Measurements from ENCODE around the gene IFIT1B.
"Not testable (repeated sequence)": the region's sequence is repeated elsewhere in the genome, so short reads cannot be mapped to it uniquely, and the experiment has no call there.

Gene IFIT1B

GRCh38 chr10:89406178-89406577 lies 28.3 kb downstream of the IFIT1B start:
- H3K27me3 ChIP-seq (ENCODE audit: control insufficient read depth, insufficient read depth, low read length); H3K4me1 ChIP-seq (ENCODE audit: control insufficient read depth, low read depth, low read length); H3K9ac ChIP-seq (ENCODE audit: low read length); H3K9me3 ChIP-seq (ENCODE audit: control insufficient read depth, low read depth, low read length); H3K36me3 ChIP-seq (ENCODE audit: control insufficient read depth, low read depth, low read length); H3K4me3 ChIP-seq (ENCODE audit: low read length); H3K27ac ChIP-seq (ENCODE audit: low read length): not testable (repeated sequence)

- not testable (repeated sequence) for H3K4me1 ChIP-seq (ENCODE audit: control insufficient read depth, low read depth, low read length); H3K27ac ChIP-seq (ENCODE audit: low read length); H3K27me3 ChIP-seq (ENCODE audit: control insufficient read depth, insufficient read depth, low read length); H3K9ac ChIP-seq (ENCODE audit: low read length); H3K36me3 ChIP-seq (ENCODE audit: control insufficient read depth, low read depth, low read length); H3K9me3 ChIP-seq (ENCODE audit: control insufficient read depth, low read depth, low read length); H3K4me3 ChIP-seq (ENCODE audit: low read length)
These were observed 29.9 kb downstream of the IFIT1B start for GRCh38 chr10:89407792-89408191.

GRCh38 chr10:89409282-89409681 lies 31.4 kb downstream of the IFIT1B start:
- not testable (repeated sequence) for H3K4me3 ChIP-seq (ENCODE audit: low read length); H3K27me3 ChIP-seq (ENCODE audit: control insufficient read depth, insufficient read depth, low read length); H3K27ac ChIP-seq (ENCODE audit: low read length); H3K4me1 ChIP-seq (ENCODE audit: control insufficient read depth, low read depth, low read length); H3K36me3 ChIP-seq (ENCODE audit: control insufficient read depth, low read depth, low read length); H3K9ac ChIP-seq (ENCODE audit: low read length); H3K9me3 ChIP-seq (ENCODE audit: control insufficient read depth, low read depth, low read length)

- H3K4me3 ChIP-seq (ENCODE audit: low read length); H3K9me3 ChIP-seq (ENCODE audit: control insufficient read depth, low read depth, low read length); H3K36me3 ChIP-seq (ENCODE audit: control insufficient read depth, low read depth, low read length); H3K9ac ChIP-seq (ENCODE audit: low read length); H3K4me1 ChIP-seq (ENCODE audit: control insufficient read depth, low read depth, low read length); H3K27ac ChIP-seq (ENCODE audit: low read length): not testable (repeated sequence)
- peaks cover 12% of the 10 kb centered on the region for H3K27me3 ChIP-seq (ENCODE audit: control insufficient read depth, insufficient read depth, low read length)
These were observed 32.7 kb downstream of the IFIT1B start for GRCh38 chr10:89410551-89410950.

GRCh38 chr10:89411135-89411534 lies 33.3 kb downstream of the IFIT1B start:
- H3K4me3 ChIP-seq (ENCODE audit: low read length); H3K36me3 ChIP-seq (ENCODE audit: control insufficient read depth, low read depth, low read length); H3K9me3 ChIP-seq (ENCODE audit: control insufficient read depth, low read depth, low read length); H3K9ac ChIP-seq (ENCODE audit: low read length); H3K4me1 ChIP-seq (ENCODE audit: control insufficient read depth, low read depth, low read length); H3K27ac ChIP-seq (ENCODE audit: low read length): not testable (repeated sequence)
- peaks cover 18% of the 10 kb centered on the region for H3K27me3 ChIP-seq (ENCODE audit: control insufficient read depth, insufficient read depth, low read length)

GRCh38 chr10:89412276-89412675 lies 34.4 kb downstream of the IFIT1B start:
- not testable (repeated sequence) for H3K9me3 ChIP-seq (ENCODE audit: control insufficient read depth, low read depth, low read length); H3K36me3 ChIP-seq (ENCODE audit: control insufficient read depth, low read depth, low read length); H3K4me1 ChIP-seq (ENCODE audit: control insufficient read depth, low read depth, low read length); H3K9ac ChIP-seq (ENCODE audit: low read length); H3K4me3 ChIP-seq (ENCODE audit: low read length); H3K27ac ChIP-seq (ENCODE audit: low read length)
- peaks cover 23% of the 10 kb centered on the region for H3K27me3 ChIP-seq (ENCODE audit: control insufficient read depth, insufficient read depth, low read length)

- Histone ChIP-seq H3K36me3 (ENCODE audit: control insufficient read depth, low read depth, low read length) (no peaks in the 10 kb centered on the region), H3K27me3 (ENCODE audit: control insufficient read depth, insufficient read depth, low read length) (peaks cover 23% of the 10 kb centered on the region), H3K4me1 (ENCODE audit: control insufficient read depth, low read depth, low read length) (peaks cover 11% of the 10 kb centered on the region), H3K27ac (ENCODE audit: low read length) (no peak overlapping the region), H3K9ac (ENCODE audit: low read length) (no peak overlapping the region), H3K9me3 (ENCODE audit: control insufficient read depth, low read depth, low read length) (no peaks in the 10 kb centered on the region), H3K4me3 (ENCODE audit: low read length) (peak overlapping the region; percentile 86)
These were observed 35.6 kb downstream of the IFIT1B start for GRCh38 chr10:89413398-89413912.

GRCh38 chr10:89414146-89414878 lies 36.5 kb downstream of the IFIT1B start, which contains the start of gene IFIT5:
Gene IFIT5 (plus strand): TSS chr10:89414568. CDS start chr10:89414799, 231 bp downstream.
- Histone ChIP-seq H3K27ac (ENCODE audit: low read length) (no peak within 1 kb of the TSS), H3K4me1 (ENCODE audit: control insufficient read depth, low read depth, low read length) (peaks cover 12% of the 10 kb centered on the region)

GRCh38 chr10:89414879-89415821 lies 37.3 kb downstream of the IFIT1B start:
- Histone ChIP-seq H3K9me3 (ENCODE audit: control insufficient read depth, low read depth, low read length) (no peaks in the 10 kb centered on the region), H3K4me1 (ENCODE audit: control insufficient read depth, low read depth, low read length) (peaks cover 16% of the 10 kb centered on the region), H3K36me3 (ENCODE audit: control insufficient read depth, low read depth, low read length) (no peaks in the 10 kb centered on the region), H3K27ac (ENCODE audit: low read length) (no peak overlapping the region), H3K4me3 (ENCODE audit: low read length) (peak overlapping the region; percentile 86), H3K9ac (ENCODE audit: low read length) (peak overlapping the region; percentile 77), H3K27me3 (ENCODE audit: control insufficient read depth, insufficient read depth, low read length) (peaks cover 23% of the 10 kb centered on the region)

More at GRCh38 chr10:89414146-89414878, 36.5 kb downstream of the IFIT1B start, which contains the start of gene IFIT5:
- Histone ChIP-seq H3K36me3 (ENCODE audit: control insufficient read depth, low read depth, low read length) (no peaks in the 10 kb centered on the region), H3K27me3 (ENCODE audit: control insufficient read depth, insufficient read depth, low read length) (peaks cover 23% of the 10 kb centered on the region), H3K9me3 (ENCODE audit: control insufficient read depth, low read depth, low read length) (no peaks in the 10 kb centered on the region), H3K4me3 (ENCODE audit: low read length) (peak within 1 kb of the TSS; percentile 86), H3K9ac (ENCODE audit: low read length) (peak within 1 kb of the TSS; percentile 77)

GRCh38 chr10:89416465-89416864 lies 38.6 kb downstream of the IFIT1B start:
- no peak overlapping the region for H3K4me3 ChIP-seq (ENCODE audit: low read length)
- H3K27ac ChIP-seq (ENCODE audit: low read length) = no peak overlapping the region
- H3K4me1 ChIP-seq (ENCODE audit: control insufficient read depth, low read depth, low read length) = peaks cover 16% of the 10 kb centered on the region

GRCh38 chr10:89419548-89419947 lies 41.7 kb downstream of the IFIT1B start:
- H3K4me1 ChIP-seq (ENCODE audit: control insufficient read depth, low read depth, low read length) = peaks cover 12% of the 10 kb centered on the region
- H3K9ac ChIP-seq (ENCODE audit: low read length) = no peak overlapping the region
- H3K36me3 ChIP-seq (ENCODE audit: control insufficient read depth, low read depth, low read length) = no peaks in the 10 kb centered on the region
- H3K27ac ChIP-seq (ENCODE audit: low read length) = no peak overlapping the region
- peaks cover 17% of the 10 kb centered on the region for H3K27me3 ChIP-seq (ENCODE audit: control insufficient read depth, insufficient read depth, low read length)
- no peaks in the 10 kb centered on the region for H3K9me3 ChIP-seq (ENCODE audit: control insufficient read depth, low read depth, low read length)
- H3K4me3 ChIP-seq (ENCODE audit: low read length) = no peak overlapping the region

More at GRCh38 chr10:89416465-89416864, 38.6 kb downstream of the IFIT1B start:
- H3K36me3 ChIP-seq (ENCODE audit: control insufficient read depth, low read depth, low read length) = no peaks in the 10 kb centered on the region
- H3K27me3 ChIP-seq (ENCODE audit: control insufficient read depth, insufficient read depth, low read length) = peaks cover 23% of the 10 kb centered on the region
- H3K9ac ChIP-seq (ENCODE audit: low read length) = no peak overlapping the region
- H3K9me3 ChIP-seq (ENCODE audit: control insufficient read depth, low read depth, low read length) = no peaks in the 10 kb centered on the region

Data from iPS-18a (cell line).